Suppressor macrophage (primary cell): Measurements from ENCODE around the gene MRM3.
"Not testable (repeated sequence)": the region's sequence is repeated elsewhere in the genome, so short reads cannot be mapped to it uniquely, and the experiment has no call there.

ENCODE experiments used
- DNase-seq, 4 experiments: peaks; one replicate each; pipeline ENCODE4 v3.0.0-alpha.2; 2020 to 2022

Gene MRM3

DNA sequence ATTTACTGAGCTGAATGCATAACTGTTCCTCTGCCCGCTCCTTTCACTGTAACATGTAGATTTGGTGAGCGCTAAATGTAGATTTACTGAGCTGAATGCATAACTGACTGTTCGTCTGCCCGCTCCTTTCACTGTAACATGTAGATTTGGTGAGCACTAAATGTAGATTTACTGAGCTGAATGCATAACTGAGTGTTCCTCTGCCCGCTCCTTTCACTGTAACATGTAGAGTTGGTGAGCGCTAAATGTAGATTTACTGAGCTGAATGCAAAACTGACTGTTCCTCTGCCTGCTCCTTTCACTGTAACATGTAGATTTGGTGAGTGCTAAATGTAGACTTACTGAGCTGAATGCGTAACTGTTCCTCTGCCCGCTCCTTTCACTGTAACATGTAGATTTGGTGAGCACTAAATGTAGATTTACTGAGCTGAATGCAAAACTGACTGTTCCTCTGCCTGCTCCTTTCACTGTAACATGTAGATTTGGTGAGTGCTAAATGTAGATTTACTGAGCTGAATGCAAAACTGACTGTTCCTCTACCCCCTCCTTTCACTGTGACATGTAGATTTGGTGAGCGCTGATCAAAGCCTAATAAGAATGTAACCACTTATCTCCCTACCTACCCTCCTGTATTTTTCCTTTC is 26.7 kb upstream of the MRM3 start:
- DNase-seq: not testable (repeated sequence)

DNA sequence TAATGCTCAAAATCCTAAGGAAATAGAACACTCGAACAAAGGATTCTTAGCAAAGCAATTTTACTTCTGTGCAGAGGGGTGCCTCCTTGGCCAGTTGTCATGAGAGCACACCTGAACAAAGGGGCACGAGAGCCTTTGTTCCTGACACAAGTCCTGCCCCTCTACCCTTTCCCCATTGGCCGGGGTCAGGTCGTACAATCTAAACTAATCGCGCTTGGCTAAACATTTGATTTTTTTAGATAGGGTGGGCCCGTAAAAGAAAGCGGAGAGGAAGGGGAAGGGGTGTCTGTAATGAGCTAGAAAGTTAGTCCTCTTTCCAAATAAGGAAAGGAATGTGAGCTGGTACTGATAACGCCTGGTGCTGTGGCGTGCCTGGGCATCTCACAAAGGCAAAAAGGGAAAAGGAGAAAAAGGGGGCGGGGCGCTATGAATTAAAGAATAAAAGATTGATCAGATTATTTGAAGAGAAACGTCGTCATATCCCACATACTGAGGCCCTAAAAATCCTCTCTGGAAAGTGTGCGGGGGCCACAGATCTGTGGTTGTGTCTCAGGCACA is 26.1 kb upstream of the MRM3 start:
- DNase-seq: not testable (repeated sequence)

DNA sequence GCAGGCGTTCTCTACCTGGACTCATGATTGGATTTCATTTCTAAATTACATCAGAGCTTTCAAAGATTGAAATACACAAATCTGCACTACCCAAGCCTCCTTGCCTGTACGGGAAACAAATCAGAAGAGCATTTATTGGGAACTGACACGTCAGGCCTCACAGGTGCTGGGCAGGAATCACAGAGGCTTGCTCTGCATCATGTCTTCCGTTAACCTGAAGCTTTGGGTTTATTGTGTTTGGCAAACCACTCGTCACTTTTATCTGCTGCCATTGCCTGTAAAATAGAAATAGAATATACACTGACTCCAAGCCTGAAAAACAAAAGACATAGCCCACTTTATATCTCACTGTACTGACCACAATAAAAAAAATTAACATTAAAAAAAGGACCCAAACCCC is 22.2 kb upstream of the MRM3 start:
- DNase-seq: no peak

DNA sequence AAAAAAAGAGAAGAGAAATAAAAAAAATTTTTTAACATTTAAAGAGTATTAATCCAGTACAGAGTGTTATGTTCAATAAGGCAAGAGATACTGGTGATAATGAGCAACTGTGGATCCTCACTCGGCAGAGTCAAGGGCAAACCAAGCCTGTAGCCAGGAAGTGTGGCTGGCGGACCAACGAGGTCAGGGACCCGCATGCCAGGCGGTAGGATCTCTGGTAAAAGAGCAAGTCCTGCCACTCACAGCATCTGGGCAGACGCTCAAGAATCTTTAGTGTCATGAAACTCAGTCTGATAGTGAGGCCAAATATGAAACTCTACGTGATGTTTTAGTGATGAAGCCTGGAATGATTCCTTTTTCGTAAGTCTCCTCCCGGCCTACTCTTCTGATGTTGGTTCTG is 21.8 kb upstream of the MRM3 start:
- no peak for DNase-seq

DNA sequence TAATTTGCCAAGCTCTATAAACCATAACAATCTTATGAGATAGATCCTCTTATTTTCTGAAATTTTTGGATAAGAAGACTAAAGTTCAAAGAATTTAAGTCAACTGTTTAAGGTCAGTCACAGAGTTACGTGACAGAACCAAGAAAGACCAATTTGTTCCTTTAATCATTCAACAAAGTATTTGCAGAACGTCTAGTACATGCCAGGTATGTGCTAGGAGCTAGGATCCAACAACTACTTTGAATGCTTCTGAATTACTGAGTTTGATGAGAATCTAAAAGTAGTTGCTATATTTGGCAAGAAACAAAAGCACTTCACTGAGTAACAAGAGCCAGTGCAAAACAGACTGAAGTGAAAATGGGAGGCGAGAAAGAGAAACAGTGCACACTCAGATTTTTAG is 15.1 kb upstream of the MRM3 start:
- no peak for DNase-seq

GRCh38 chr17:773016-773415 is 9.1 kb upstream of the MRM3 start:
- no peak for DNase-seq

DNA sequence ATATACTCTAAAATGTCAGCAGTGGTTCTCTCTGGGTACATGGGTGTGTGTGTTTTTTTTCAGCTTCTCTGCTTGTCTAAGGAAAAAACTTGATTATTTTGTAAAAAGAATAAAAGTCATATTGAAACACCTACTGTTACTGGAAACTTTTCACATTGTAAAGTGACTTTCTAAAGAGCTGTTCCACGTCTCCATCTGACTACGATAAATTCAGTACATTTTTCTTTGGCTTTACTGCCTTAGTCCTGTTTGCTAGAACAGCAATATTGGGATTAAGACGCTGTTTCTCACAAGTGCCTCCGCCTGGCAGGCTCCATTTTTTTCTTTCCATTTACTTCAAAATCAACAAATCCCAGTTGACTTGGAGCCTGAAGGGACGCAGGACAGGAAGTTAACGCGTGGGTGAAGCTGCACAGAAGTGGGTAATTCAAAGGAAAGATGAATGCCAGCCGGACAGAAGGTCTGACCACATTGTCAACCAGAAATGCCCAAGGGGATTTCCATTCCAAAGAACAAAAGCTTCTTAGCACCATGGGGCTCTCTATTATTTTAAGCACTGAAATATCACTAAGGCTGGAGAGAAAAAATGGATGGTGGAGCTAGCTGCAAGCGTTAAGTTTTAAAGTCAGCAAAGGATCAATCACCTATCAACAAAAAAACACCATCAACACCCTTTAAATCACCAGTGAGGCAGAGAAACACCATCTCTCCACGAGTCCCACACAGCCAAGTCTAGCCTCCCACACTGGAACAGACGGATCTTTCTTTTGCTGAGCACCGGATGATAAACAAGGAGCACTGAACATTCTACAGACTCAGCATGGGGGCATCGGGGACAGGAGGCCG is 8.5 kb upstream of the MRM3 start:
- no peak for DNase-seq

GRCh38 chr17:774313-774584 is 7.9 kb upstream of the MRM3 start:
- no peak for DNase-seq

GRCh38 chr17:778096-778495 is 4.1 kb upstream of the MRM3 start:
- DNase-seq: no peak

- DNase-seq: no peak
Measured at GRCh38 chr17:784143-784542, 2.0 kb downstream of the MRM3 start.

GRCh38 chr17:785901-786300 is 3.7 kb downstream of the MRM3 start:
- not testable (repeated sequence) for DNase-seq

DNA sequence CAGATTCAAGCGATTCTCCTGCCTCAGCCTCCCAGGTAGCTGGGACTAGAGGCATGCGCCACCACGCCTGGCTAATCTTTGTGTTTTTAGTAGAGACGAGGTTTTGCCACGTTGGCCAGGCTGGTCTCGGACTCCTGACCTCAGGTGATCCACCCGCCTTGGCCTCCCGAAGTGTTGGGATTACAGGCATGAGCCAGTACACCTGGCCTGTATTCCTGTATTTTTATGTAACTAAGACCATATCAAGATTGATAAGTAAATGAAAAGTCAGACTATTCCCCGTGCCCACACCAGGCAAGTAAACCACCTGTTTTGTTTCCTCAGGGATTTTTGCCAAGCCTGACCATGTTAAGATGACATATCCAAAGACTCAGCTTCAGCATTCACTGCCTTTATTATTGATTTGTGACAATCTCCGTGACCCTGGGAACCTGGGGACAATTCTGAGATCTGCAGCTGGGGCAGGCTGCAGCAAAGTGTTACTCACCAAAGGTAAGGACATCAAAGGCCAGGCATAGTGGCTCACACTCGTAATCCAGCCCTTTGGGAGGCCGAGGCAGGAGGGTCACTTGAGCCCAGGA is 5.6 kb downstream of the MRM3 start:
- DNase-seq: no peak

- DNase-seq: no peak
Measured at GRCh38 chr17:788551-788950, 6.4 kb downstream of the MRM3 start.

- no peak for DNase-seq
Measured at GRCh38 chr17:789160-789840, 7.1 kb downstream of the MRM3 start.

DNA sequence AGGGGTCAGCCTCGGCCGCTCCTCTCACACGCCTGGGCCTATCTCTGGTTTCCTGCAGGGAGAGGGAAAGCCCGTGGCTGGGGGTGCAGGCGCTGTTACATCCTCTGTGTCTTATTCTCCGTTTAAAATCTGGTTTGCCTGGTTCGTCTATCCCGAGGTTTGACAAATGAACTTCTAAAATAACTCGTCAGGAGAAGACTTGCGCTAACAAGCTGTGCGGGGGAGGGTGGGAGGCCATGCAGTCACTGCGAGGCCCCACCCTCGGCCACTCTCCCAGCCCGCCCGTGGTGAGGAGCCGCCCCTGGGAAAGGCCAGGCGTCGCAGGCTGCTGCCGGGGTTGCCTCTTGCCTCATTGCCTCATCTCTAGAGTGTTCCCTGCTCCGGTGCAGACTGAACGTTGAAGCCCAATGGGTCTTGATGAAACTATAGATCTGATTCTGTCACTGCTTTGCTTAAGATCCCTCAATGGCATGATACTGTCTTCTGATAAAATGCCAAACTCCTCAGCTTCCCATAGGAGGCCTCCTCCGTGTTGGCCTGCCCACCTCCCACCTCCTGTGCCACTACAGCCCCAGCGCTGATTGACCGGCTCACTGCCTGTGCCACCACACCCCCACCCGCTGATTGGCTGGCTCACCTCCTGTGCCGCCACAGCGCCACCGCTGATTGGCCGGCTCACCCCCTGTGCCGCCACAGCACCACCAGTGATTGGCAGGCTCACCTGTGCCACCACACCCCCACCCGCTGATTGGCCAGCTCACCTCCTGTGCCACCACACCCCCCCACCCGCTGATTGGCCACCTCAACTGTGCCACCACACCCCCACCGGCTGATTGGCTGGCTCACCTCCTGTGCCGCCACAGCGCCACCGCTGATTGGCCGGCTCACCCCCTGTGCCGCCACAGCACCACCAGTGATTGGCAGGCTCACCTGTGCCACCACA is 8.0 kb downstream of the MRM3 start:
- not testable (repeated sequence) for DNase-seq

GRCh38 chr17:790874-791247 is 8.7 kb downstream of the MRM3 start:
- DNase-seq: not testable (repeated sequence)

GRCh38 chr17:791829-792228 is 9.7 kb downstream of the MRM3 start:
- DNase-seq: no peak

DNA sequence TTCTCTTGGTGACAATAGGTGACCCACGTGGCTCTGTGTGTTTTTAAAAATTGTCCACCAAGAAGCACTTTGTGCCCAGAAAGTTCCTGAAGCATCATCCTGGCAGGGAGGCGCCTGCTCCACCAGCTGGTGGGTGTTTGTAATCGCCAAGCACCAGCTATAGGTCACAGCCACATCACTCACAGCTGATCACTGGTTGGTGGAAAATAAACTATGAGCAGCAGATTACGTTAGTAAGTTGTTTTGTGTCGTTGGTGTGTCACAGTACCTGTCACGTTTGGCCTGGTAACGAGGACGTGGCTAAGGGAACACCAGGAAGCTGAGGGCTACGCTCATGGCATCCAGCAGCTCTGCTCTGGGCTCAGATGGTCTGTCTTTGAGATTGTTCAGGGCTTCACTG is 10.1 kb downstream of the MRM3 start:
- no peak for DNase-seq

DNA sequence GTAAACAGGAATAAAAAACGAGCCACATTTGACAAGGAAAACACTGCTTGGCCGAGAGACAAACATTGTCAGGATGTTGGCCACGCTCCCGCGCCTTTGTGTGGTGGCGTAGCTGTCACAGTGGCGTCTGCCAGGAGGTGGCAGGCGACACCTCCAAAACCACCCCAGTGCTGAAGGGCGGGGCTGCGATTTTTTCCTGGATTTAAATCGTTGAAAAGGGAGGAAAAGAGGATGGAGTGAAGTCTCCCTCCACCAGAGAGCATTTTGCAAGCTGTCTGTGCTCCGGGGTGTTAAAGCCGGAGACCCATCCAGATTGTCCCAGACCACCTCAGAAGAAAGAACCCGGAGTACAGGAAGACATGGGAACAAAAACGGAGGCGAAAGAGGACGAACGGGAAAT is 12.7 kb downstream of the MRM3 start:
- peak; percentile 59 to 80 (median 68) for DNase-seq

- DNase-seq: no peak
Measured at GRCh38 chr17:795276-795675, 13.1 kb downstream of the MRM3 start.

DNA sequence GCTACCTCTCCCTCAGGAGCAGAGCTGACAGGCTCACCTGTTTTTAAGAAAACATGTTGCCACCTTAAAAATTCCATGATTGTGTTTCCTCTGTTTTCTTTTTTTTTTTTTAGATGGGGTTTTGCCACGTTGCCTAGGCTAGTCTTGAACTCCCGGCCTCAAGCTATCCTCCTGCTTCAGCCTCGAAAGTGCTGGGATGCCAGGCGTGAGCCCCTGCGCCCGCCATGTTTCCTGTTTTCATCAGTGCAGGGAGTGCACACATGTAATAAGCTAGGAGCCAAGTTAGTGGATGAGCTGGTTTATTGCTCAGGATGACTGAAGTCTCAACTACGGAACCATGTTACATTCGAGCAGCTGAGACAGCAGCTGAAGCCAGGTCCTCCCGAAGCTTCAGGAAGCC is 13.6 kb downstream of the MRM3 start:
- no peak for DNase-seq

- DNase-seq: no peak
Measured at GRCh38 chr17:796609-797008, 14.5 kb downstream of the MRM3 start.
